HepG2 (cell line): ENCODE data around the gene LRRC45. TPM values are rescaled to one million over a fixed set of nuclear protein-coding genes. Genes with fewer than 3 reads are reported as not detected.
A peak's percentile ranks its signal among the peaks of the same experiment; 100 is the strongest.

Experiments used
- CBX1 ChIP-seq: IDR thresholded peaks from one replicate; pipeline ENCODE4 v1.6.1; 2016; ENCODE audit warnings: antibody characterized with exemption, low read depth
- CSRNP2 ChIP-seq: sonication (generic); formaldehyde crosslinking; conservative IDR thresholded peaks from 2 replicates; pipeline ENCODE4 v1.8.0; 2022; ENCODE audit warnings: low read depth, missing genetic modification reagents
- ETV6 ChIP-seq: sonication (generic); formaldehyde crosslinking; conservative IDR thresholded peaks from 2 replicates; pipeline ENCODE4 v1.4.0; 2020; ENCODE audit warnings: missing genetic modification reagents
- FOXC1 ChIP-seq: sonication (generic); formaldehyde crosslinking; IDR thresholded peaks from 2 replicates; pipeline ENCODE4 v1.8.0; 2022; ENCODE audit warnings: mild to moderate bottlenecking, missing genetic modification reagents, borderline replicate concordance
- HBP1 ChIP-seq: IDR thresholded peaks from 2 replicates; pipeline ENCODE4 v1.6.1; 2016; ENCODE audit warnings: low read depth, control low read depth
- HMGA1 ChIP-seq: sonication (generic); formaldehyde crosslinking; conservative IDR thresholded peaks from 2 replicates; pipeline ENCODE4 v1.4.0; 2020; ENCODE audit warnings: missing genetic modification reagents
- LCORL ChIP-seq, 2 experiments: fragments of 450-650 bp in 1 of 2; sonication (generic) in 1 of 2; formaldehyde crosslinking in 1 of 2; IDR thresholded peaks; 2 replicates each; pipeline versions ENCODE4 v1.5.0 to v1.6.1; 2017 to 2020; ENCODE audit warnings: antibody characterized with exemption in 1 of 2, missing genetic modification reagents in 1 of 2
- NCOA1 ChIP-seq: sonication (generic); formaldehyde crosslinking; IDR thresholded peaks from 2 replicates; pipeline ENCODE4 v1.9.0; 2021; ENCODE audit warnings: missing genetic modification reagents
- NR3C1 ChIP-seq: sonication (generic); formaldehyde crosslinking; IDR thresholded peaks from 2 replicates; pipeline ENCODE4 v1.4.0; 2020; ENCODE audit warnings: missing genetic modification reagents
- RBFOX2 ChIP-seq: fragments of 200-400 bp; formaldehyde crosslinking; IDR thresholded peaks from 2 replicates; pipeline ENCODE4 v1.6.1; 2017; ENCODE audit warnings: low read depth, mild to moderate bottlenecking, low read length
- SIN3A ChIP-seq: IDR thresholded peaks from 2 replicates; pipeline ENCODE4 v1.6.1; 2011; ENCODE audit warnings: low read depth, mild to moderate bottlenecking, control low read depth, low read length, borderline replicate concordance
- SMAD3 ChIP-seq: sonication (generic); formaldehyde crosslinking; IDR thresholded peaks from 2 replicates; pipeline ENCODE4 v1.4.0; 2020; ENCODE audit warnings: missing genetic modification reagents
- TAF15 ChIP-seq: fragments of 200-400 bp; formaldehyde crosslinking; IDR thresholded peaks from one replicate; pipeline ENCODE4 v1.6.1; 2018; ENCODE audit warnings: mild to moderate bottlenecking, low read depth, low read length; ENCODE audit not compliant: poor library complexity, severe bottlenecking
- THYN1 ChIP-seq: sonication (generic); formaldehyde crosslinking; IDR thresholded peaks from 2 replicates; pipeline ENCODE4 v1.8.1; 2023; ENCODE audit warnings: low read depth, mild to moderate bottlenecking, moderate library complexity, missing genetic modification reagents, borderline replicate concordance
- TOPORS ChIP-seq: sonication (generic); formaldehyde crosslinking; IDR thresholded peaks from 2 replicates; pipeline ENCODE4 v1.8.0; 2023; ENCODE audit warnings: mild to moderate bottlenecking, missing genetic modification reagents
- ZBTB25 ChIP-seq: IDR thresholded peaks from 2 replicates; pipeline ENCODE4 v1.6.1; 2018; ENCODE audit warnings: missing genetic modification reagents
- ZBTB43 ChIP-seq: sonication (generic); formaldehyde crosslinking; conservative IDR thresholded peaks from 2 replicates; pipeline ENCODE4 v1.4.0; 2020; ENCODE audit warnings: missing genetic modification reagents
- ZNF225 ChIP-seq: sonication (generic); formaldehyde crosslinking; IDR thresholded peaks from 2 replicates; pipeline ENCODE4 v1.4.0; 2020; ENCODE audit warnings: mild to moderate bottlenecking, missing genetic modification reagents
- ZNF232 ChIP-seq: sonication (generic); formaldehyde crosslinking; IDR thresholded peaks from 2 replicates; pipeline ENCODE4 v1.4.0; 2020; ENCODE audit warnings: missing genetic modification reagents, borderline replicate concordance
- ZNF317 ChIP-seq: sonication (generic); formaldehyde crosslinking; IDR thresholded peaks from 2 replicates; pipeline ENCODE4 v1.5.0; 2020; ENCODE audit warnings: mild to moderate bottlenecking, missing genetic modification reagents
- ZNF432 ChIP-seq: sonication (generic); formaldehyde crosslinking; IDR thresholded peaks from 2 replicates; pipeline ENCODE4 v1.5.0; 2020; ENCODE audit warnings: missing genetic modification reagents, mild to moderate bottlenecking, borderline replicate concordance
- ZNF451 ChIP-seq: sonication (generic); formaldehyde crosslinking; IDR thresholded peaks from 2 replicates; pipeline ENCODE4 v1.5.0; 2020; ENCODE audit warnings: mild to moderate bottlenecking, missing genetic modification reagents
- ZNF510 ChIP-seq: sonication (generic); formaldehyde crosslinking; IDR thresholded peaks from 2 replicates; pipeline ENCODE4 v1.4.0; 2020; ENCODE audit warnings: low read depth, mild to moderate bottlenecking, missing genetic modification reagents
- ZNF607 ChIP-seq: sonication (generic); formaldehyde crosslinking; IDR thresholded peaks from 2 replicates; pipeline ENCODE4 v1.5.1; 2020; ENCODE audit warnings: missing genetic modification reagents, mild to moderate bottlenecking, borderline replicate concordance
- polyA plus RNA-seq, 8 experiments: library from polyadenylated mRNA; depleted of rRNA in 3 of 8; stranded (reverse) in 7 of 8; unstranded in 1 of 8; fragments of >200 nt; fragmentation: Illumina TruSeq in 4 of 8; extraction: Trizol in 4 of 8; gene quantifications; 2 replicates each; pipeline versions ENCODE4 v1.2.1 to v1.2.3, GENCODE V29; 2011 to 2016; ENCODE audit warnings: low read depth in 4 of 8, missing spikeins in 1 of 8, mixed read lengths in 1 of 8; ENCODE audit not compliant: insufficient read depth in 1 of 8
- total RNA-seq, 5 experiments: library from RNA; depleted of rRNA; stranded (reverse); fragments of >200 nt; fragmentation: Illumina TruSeq; extraction: Trizol; gene quantifications; 2 replicates each; pipeline ENCODE4 v1.2.3, GENCODE V29; 2016; ENCODE audit warnings: low read depth in 1 of 5

Gene LRRC45
- total and polyA plus RNA-seq, 2 of the 13 experiments (the other 11 are each of a cell fraction or from before 2014, with no cell fraction given): 11.6 to 48.1 TPM

- TF ChIP-seq CSRNP2 (CRISPR knock-in tag) (no peak), ZNF510 (CRISPR knock-in tag) (peak; percentile 22; the same call in 1 of the 2 replicates), HBP1 (no peak), ZNF432 (CRISPR knock-in tag) (no peak), NR3C1 (no peak), ZNF607 (CRISPR knock-in tag) (peak; percentile 74; the same call in 1 of the 2 replicates), ETV6 (no peak), LCORL (IDR thresholded peaks at IDR 0.05) (no peak), LCORL (CRISPR knock-in tag; IDR thresholded peaks at IDR 0.05) (0 out of 2 replicates have a peak, but pooled peaks have one; percentile 55), NCOA1 (CRISPR knock-in tag) (0 out of 2 replicates have a peak, but pooled peaks have one; percentile 80), TOPORS (peak; percentile 93; the same call in 1 of the 2 replicates), TAF15 (no peak), ZNF225 (peak; percentile 58), RBFOX2 (no peak), ZNF317 (CRISPR knock-in tag) (peak; percentile 34; the same call in 1 of the 2 replicates), SMAD3 (CRISPR knock-in tag) (no peak; the same call in 1 of the 2 replicates), HMGA1 (CRISPR knock-in tag) (no peak), ZBTB25 (no peak), CBX1 (peak; percentile 9), ZNF451 (CRISPR knock-in tag) (peak; percentile 79; the same call in 1 of the 2 replicates), ZNF232 (0 out of 2 replicates have a peak, but pooled peaks have one; percentile 8), ZBTB43 (CRISPR knock-in tag) (no peak), FOXC1 (CRISPR knock-in tag) (no peak), THYN1 (0 out of 2 replicates have a peak, but pooled peaks have one; percentile 67), SIN3A (peak; percentile 34; the same call in 1 of the 2 replicates)
Observed at GRCh38 chr17:81993729-81994592, 29.1 kb upstream of the LRRC45 start (continued).
